Activated B cell treated with CpG ODN at 0.5 μM for 24 hours (primary cell): ENCODE data around the gene ZBTB32. TPM values are rescaled to one million over a fixed set of nuclear protein-coding genes. Genes with fewer than 3 reads are reported as not detected.

Source experiments
- ATAC-seq: fragments of 200-7000 bp; cut with Tn5 transposase; one replicate; pipeline ENCODE4 v1.10.0; 2021; ENCODE audit warnings: low read depth, mild to moderate bottlenecking, moderate library complexity
- CTCF ChIA-PET: fragments of 350-600 bp; sonication (Branson Sonifier 250); formaldehyde crosslinking; loops from one replicate; lab custom pipeline; 2021; ENCODE audit warnings: antibody characterized with exemption; lab: Charles Lee
- POLR2A ChIA-PET: fragments of 350-600 bp; sonication (Branson Sonifier 250); formaldehyde crosslinking; loops from one replicate; lab custom pipeline; 2021; ENCODE audit warnings: antibody characterized with exemption; lab: Charles Lee
- DNase-seq: peaks from one replicate; pipeline ENCODE4 v3.0.0; 2022
- H3K27ac Mint-ChIP-seq: one replicate; pipeline ENCODE4 v1.8.0; 2020; ENCODE audit warnings: mixed read lengths
- H3K27me3 Mint-ChIP-seq: one replicate; pipeline ENCODE4 v1.8.0; 2021; ENCODE audit warnings: mixed read lengths
- H3K36me3 Mint-ChIP-seq: one replicate; pipeline ENCODE4 v1.8.0; 2021; ENCODE audit warnings: low read depth, mixed read lengths
- H3K4me1 Mint-ChIP-seq: one replicate; pipeline ENCODE4 v1.8.0; 2021; ENCODE audit warnings: mixed read lengths
- H3K4me3 Mint-ChIP-seq: one replicate; pipeline ENCODE4 v1.8.0; 2020; ENCODE audit warnings: mild to moderate bottlenecking, mixed read lengths
- H3K9me3 Mint-ChIP-seq: one replicate; pipeline ENCODE4 v1.8.0; 2020; ENCODE audit warnings: mixed read lengths
- intact Hi-C: fragments of 100-400 bp; cut with micrococcal nuclease; formaldehyde crosslinking; loops from one replicate; pipeline ENCODE4 v1.15.1; 2024
- total RNA-seq: library from RNA; stranded (reverse); gene quantifications from 2 replicates; pipeline ENCODE4 v1.2.3, GENCODE V29; 2022
- TF ChIP-seq, protein P1 (sequence below): fragments of 200-600 bp; IDR thresholded peaks from one replicate; pipeline ENCODE4 v1.8.0; 2022; ENCODE audit warnings: antibody characterized with exemption, mild to moderate bottlenecking

Gene ZBTB32
- total RNA-seq, 1 donor from 2014 or later, result 21.4 TPM

DNA sequence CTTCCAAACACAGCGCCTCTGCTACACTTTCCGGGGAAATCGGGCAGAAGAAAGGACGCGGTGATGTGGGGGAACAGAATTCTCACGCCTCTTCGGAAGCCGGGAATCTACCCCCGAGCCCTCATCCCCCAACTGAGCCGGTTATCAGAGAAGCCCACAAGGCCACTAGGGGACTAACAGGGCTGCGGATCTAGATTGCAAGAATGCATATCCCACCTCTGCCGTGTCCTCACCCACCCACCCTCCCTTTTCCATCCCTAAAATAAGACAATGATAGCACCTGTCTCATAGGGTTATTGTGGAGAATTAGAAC lies 36.8 kb downstream of the ZBTB32 start:
- peaks cover 72% of the 10 kb centered on the region for H3K4me1 Mint-ChIP-seq
- ChIA-PET CTCF (interaction anchor here (0.8 to 1.0 kb wide), 2 partner anchors 18 to 46 kb away, joined by 3 to 5 read pairs; no protein-coding TSS in a partner anchor), POLR2A (interaction anchor here (0.8 to 5.2 kb wide), 16 partner anchors 8 to 375 kb away, joined by 3 to 69 read pairs (median 6); partner anchors contain the start of genes COX6B1, HSPB6, KMT2B and LIN37)
- peaks cover 58% of the 10 kb centered on the region for H3K36me3 Mint-ChIP-seq
- TF ChIP-seq, protein P1, sequence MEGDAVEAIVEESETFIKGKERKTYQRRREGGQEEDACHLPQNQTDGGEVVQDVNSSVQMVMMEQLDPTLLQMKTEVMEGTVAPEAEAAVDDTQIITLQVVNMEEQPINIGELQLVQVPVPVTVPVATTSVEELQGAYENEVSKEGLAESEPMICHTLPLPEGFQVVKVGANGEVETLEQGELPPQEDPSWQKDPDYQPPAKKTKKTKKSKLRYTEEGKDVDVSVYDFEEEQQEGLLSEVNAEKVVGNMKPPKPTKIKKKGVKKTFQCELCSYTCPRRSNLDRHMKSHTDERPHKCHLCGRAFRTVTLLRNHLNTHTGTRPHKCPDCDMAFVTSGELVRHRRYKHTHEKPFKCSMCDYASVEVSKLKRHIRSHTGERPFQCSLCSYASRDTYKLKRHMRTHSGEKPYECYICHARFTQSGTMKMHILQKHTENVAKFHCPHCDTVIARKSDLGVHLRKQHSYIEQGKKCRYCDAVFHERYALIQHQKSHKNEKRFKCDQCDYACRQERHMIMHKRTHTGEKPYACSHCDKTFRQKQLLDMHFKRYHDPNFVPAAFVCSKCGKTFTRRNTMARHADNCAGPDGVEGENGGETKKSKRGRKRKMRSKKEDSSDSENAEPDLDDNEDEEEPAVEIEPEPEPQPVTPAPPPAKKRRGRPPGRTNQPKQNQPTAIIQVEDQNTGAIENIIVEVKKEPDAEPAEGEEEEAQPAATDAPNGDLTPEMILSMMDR, result no peak
- intact Hi-C loops, result loop anchor here (2.0 to 10.0 kb wide), 3 partner anchors 48 to 1574 kb away; partner anchors contain the start of genes OVOL3, POLR2I and TBCB
- H3K9me3 Mint-ChIP-seq, result no peaks in the 10 kb centered on the region
- ATAC-seq, result no peak
- peak overlapping the region; percentile 95 for H3K4me3 Mint-ChIP-seq
- H3K27ac Mint-ChIP-seq, result peak overlapping the region; percentile 99
- DNase-seq, result no peak
- no peaks in the 10 kb centered on the region for H3K27me3 Mint-ChIP-seq

GRCh38 chr19:35742121-35742724 lies 37.9 kb downstream of the ZBTB32 start, which contains the start of gene IGFLR1:
Gene IGFLR1 (minus strand): TSS chr19:35742452. CDS start chr19:35741180, 1,272 bp downstream.
- no peaks in the 10 kb centered on the region for H3K9me3 Mint-ChIP-seq
- peaks cover 47% of the 10 kb centered on the region for H3K36me3 Mint-ChIP-seq
- TF ChIP-seq, protein P1, result no peak
- ChIA-PET POLR2A (interaction anchor here (0.6 to 5.2 kb wide), 16 partner anchors 9 to 408 kb away, joined by 3 to 69 read pairs (median 6); partner anchors contain the start of genes ALKBH6, APLP1, COX6B1 and HAUS5), CTCF (interaction anchor here (0.9 kb wide), 1 partner anchor 24 kb away, joined by 3 read pairs; no protein-coding TSS in a partner anchor)
- ATAC-seq (peak; percentile 11), DNase-seq (peak; percentile 60)
- peak within 1 kb of the TSS; percentile 99 for H3K27ac Mint-ChIP-seq
- H3K4me1 Mint-ChIP-seq, result peaks cover 66% of the 10 kb centered on the region
- H3K4me3 Mint-ChIP-seq, result peak within 1 kb of the TSS; percentile 94
- intact Hi-C loops, result loop anchor here (1.0 to 10.0 kb wide), 3 partner anchors 98 to 1573 kb away; partner anchors contain the start of genes OVOL3, POLR2I and TBCB
- H3K27me3 Mint-ChIP-seq, result no peaks in the 10 kb centered on the region

GRCh38 chr19:35743640-35744429 lies 39.5 kb downstream of the ZBTB32 start:
- Mint-ChIP-seq H3K4me3 (peak overlapping the region; percentile 92), H3K27ac (peak overlapping the region; percentile 99), H3K9me3 (no peaks in the 10 kb centered on the region), H3K27me3 (no peaks in the 10 kb centered on the region), H3K36me3 (peaks cover 38% of the 10 kb centered on the region), H3K4me1 (peaks cover 69% of the 10 kb centered on the region)
- DNase-seq (no peak), ATAC-seq (no peak)
- ChIA-PET POLR2A (interaction anchor here (0.6 to 5.2 kb wide), 11 partner anchors 13 to 745 kb away, joined by 3 to 69 read pairs (median 7); partner anchors contain the start of genes ARHGAP33, HSPB6, NFKBID and PROSER3), CTCF (no interaction called here)
- TF ChIP-seq, protein P1, result no peak
- intact Hi-C loops, result loop anchor here (2.0 to 10.0 kb wide), 5 partner anchors 27 to 1571 kb away; partner anchors contain the start of genes HAUS5, OVOL3, POLR2I and TBCB

GRCh38 chr19:35744430-35745327 lies 40.3 kb downstream of the ZBTB32 start:
- CTCF ChIA-PET, result interaction anchor here (1.0 to 1.6 kb wide), 2 partner anchors 12 to 50 kb away, joined by 3 to 4 read pairs; no protein-coding TSS in a partner anchor
- peak overlapping the region; percentile 92 for H3K4me3 Mint-ChIP-seq
- H3K4me1 Mint-ChIP-seq, result peaks cover 70% of the 10 kb centered on the region
- H3K36me3 Mint-ChIP-seq, result peaks cover 33% of the 10 kb centered on the region
- DNase-seq (peak; percentile 83), ATAC-seq (peak; percentile 51)
- H3K27ac Mint-ChIP-seq, result peak overlapping the region; percentile 99
- TF ChIP-seq, protein P1, result no peak
- intact Hi-C loops, result loop anchor here (1.0 to 10.0 kb wide), 7 partner anchors 28 to 1570 kb away; partner anchors contain the start of genes HAUS5, OVOL3, POLR2I and SDHAF1
- POLR2A ChIA-PET, result interaction anchor here (0.6 to 5.2 kb wide), 28 partner anchors 13 to 1156 kb away, joined by 3 to 69 read pairs (median 4); partner anchors contain the start of genes ARHGAP33, COX6B1, HSPB6 and NFKBID
- H3K27me3 Mint-ChIP-seq, result no peaks in the 10 kb centered on the region
- no peaks in the 10 kb centered on the region for H3K9me3 Mint-ChIP-seq
